Naive thymus-derived CD4-positive, alpha-beta T cell (primary cell): ENCODE measurements around the gene POLR2E. TPM values are rescaled to one million over a fixed set of nuclear protein-coding genes. Genes with fewer than 3 reads are reported as not detected.
"Not testable (repeated sequence)": the region's sequence is repeated elsewhere in the genome, so short reads cannot be mapped to it uniquely, and the experiment has no call there.

Experiments used
- ATAC-seq: fragments of 150-1000 bp; cut with Tn5 transposase; 2 replicates; pipeline ENCODE4 v1.10.0; 2021; ENCODE audit warnings: mild to moderate bottlenecking, moderate library complexity
- CTCF ChIA-PET: fragments of 350-600 bp; sonication (Branson Sonifier 250); formaldehyde crosslinking; loops from one replicate; lab custom pipeline; 2021; ENCODE audit warnings: antibody characterized with exemption; lab: Charles Lee
- POLR2A ChIA-PET: fragments of 350-600 bp; sonication (Branson Sonifier 250); formaldehyde crosslinking; loops from one replicate; lab custom pipeline; 2021; ENCODE audit warnings: antibody characterized with exemption, inconsistent platforms; lab: Charles Lee
- DNase-seq, 9 donors: peaks; one replicate each; pipeline versions ENCODE4 v3.0.0 to v3.0.0-alpha.2; 2020 to 2022; ENCODE audit warnings: mixed read lengths in 1 of 9
- H3K27ac ChIP-seq: one replicate; pipeline ENCODE4 v1.7.0; 2013; ENCODE audit warnings: mild to moderate bottlenecking, low read depth, low read length, moderate library complexity
- H3K27me3 ChIP-seq, 2 donors: one replicate each; pipeline ENCODE4 v1.7.0; 2013; ENCODE audit warnings: low read length in 2 of 2, mild to moderate bottlenecking in 2 of 2, moderate library complexity in 2 of 2; ENCODE audit not compliant: control insufficient read depth in 2 of 2, insufficient read depth in 2 of 2
- H3K36me3 ChIP-seq, 3 experiments: 1 replicate in 2 of 3; 2 replicates in 1 of 3; pipeline ENCODE4 v1.7.0; 2013; ENCODE audit warnings: low read length in 3 of 3, mild to moderate bottlenecking in 3 of 3, moderate library complexity in 1 of 3; ENCODE audit not compliant: insufficient read depth in 3 of 3, control insufficient read depth in 2 of 3
- H3K4me1 ChIP-seq, 2 donors: one replicate each; pipeline ENCODE4 v1.7.0; 2013; ENCODE audit warnings: low read length in 2 of 2, mild to moderate bottlenecking in 2 of 2, moderate library complexity in 1 of 2; ENCODE audit not compliant: control insufficient read depth in 2 of 2, insufficient read depth in 2 of 2
- H3K4me3 ChIP-seq: 2 replicates; pipeline ENCODE4 v1.7.0; 2013; ENCODE audit warnings: mild to moderate bottlenecking, low read length
- H3K9me3 ChIP-seq, 3 experiments: 1 replicate in 2 of 3; 2 replicates in 1 of 3; pipeline ENCODE4 v1.7.0; 2013; ENCODE audit warnings: low read length in 3 of 3; ENCODE audit not compliant: control insufficient read depth in 2 of 3
- H3K27ac Mint-ChIP-seq, 9 donors: one replicate each; pipeline ENCODE4 v1.8.0; 2020 to 2022; ENCODE audit warnings: mixed read lengths in 9 of 9, mild to moderate bottlenecking in 8 of 9, moderate library complexity in 5 of 9, inconsistent platforms in 2 of 9
- H3K27me3 Mint-ChIP-seq, 5 donors: one replicate each; pipeline ENCODE4 v1.8.0; 2021 to 2022; ENCODE audit warnings: mixed read lengths in 5 of 5, mild to moderate bottlenecking in 1 of 5
- H3K36me3 Mint-ChIP-seq, 5 donors: one replicate each; pipeline ENCODE4 v1.8.0; 2020 to 2022; ENCODE audit warnings: mixed read lengths in 5 of 5, mild to moderate bottlenecking in 3 of 5, inconsistent platforms in 1 of 5
- H3K4me1 Mint-ChIP-seq, 7 donors: one replicate each; pipeline ENCODE4 v1.8.0; 2020 to 2022; ENCODE audit warnings: mixed read lengths in 7 of 7, mild to moderate bottlenecking in 3 of 7, inconsistent platforms in 1 of 7
- H3K4me3 Mint-ChIP-seq, 10 donors: one replicate each; pipeline ENCODE4 v1.8.0; 2020 to 2022; ENCODE audit warnings: mild to moderate bottlenecking in 10 of 10, mixed read lengths in 10 of 10, moderate library complexity in 6 of 10, inconsistent platforms in 2 of 10
- H3K9me3 Mint-ChIP-seq, 11 donors: one replicate each; pipeline ENCODE4 v1.8.0; 2020 to 2022; ENCODE audit warnings: mixed read lengths in 11 of 11, mild to moderate bottlenecking in 4 of 11, inconsistent platforms in 1 of 11, moderate library complexity in 1 of 11
- intact Hi-C, 2 donors: fragments of 100-400 bp; cut with micrococcal nuclease; formaldehyde crosslinking; loops; one replicate each; pipeline ENCODE4 v1.15.1; 2023
- polyA plus RNA-seq, 2 donors: library from polyadenylated mRNA; unstranded; fragments of 300-500 nt; fragmentation: Illumina TruSeq; gene quantifications; one replicate each; pipeline ENCODE4 v1.2.3, GENCODE V29; 2021
- total RNA-seq, 6 experiments: library from RNA in 5 of 6; stranded (reverse) in 5 of 6; gene quantifications; 1 replicate in 5 of 6; 2 replicates in 1 of 6; pipeline ENCODE4 v1.2.3 and lab custom pipeline; 2021 to 2026

Gene POLR2E
- total and polyA plus RNA-seq, 7 experiments from 2014 or later: 75.3 to 179 (median 82.8) TPM

DNA sequence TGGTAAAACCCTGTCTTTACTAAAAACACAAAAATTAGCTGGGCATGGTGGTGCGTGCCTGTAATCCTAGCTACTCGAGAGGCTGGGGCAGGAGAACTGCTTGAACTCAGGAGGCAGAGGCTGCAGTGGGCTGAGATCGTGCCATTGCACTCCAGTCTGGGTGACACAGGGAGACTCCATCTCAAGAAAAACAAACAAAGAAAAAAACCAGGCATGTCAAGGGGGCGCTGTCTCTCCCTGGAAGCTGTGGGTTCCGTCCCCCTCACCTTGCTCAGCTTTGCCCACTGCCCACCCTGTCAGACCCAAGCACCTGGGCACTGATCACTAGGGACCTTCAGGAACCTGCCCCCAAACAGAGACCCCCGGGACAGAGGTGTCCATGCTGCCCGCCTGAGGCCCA is 33.9 kb upstream of the POLR2E start:
- H3K27me3 Mint-ChIP-seq, intact Hi-C loops, H3K9me3 Mint-ChIP-seq, ATAC-seq, H3K36me3 Mint-ChIP-seq, H3K4me3 ChIP-seq, H3K27me3 ChIP-seq, H3K9me3 ChIP-seq, DNase-seq: not testable (repeated sequence)
- peaks cover 8 to 39% (median 26%) of the 10 kb centered on the region in 7 donors for H3K4me1 Mint-ChIP-seq
- peak overlapping the region; percentile 98 for H3K27ac ChIP-seq
- H3K4me3 Mint-ChIP-seq: peak overlapping the region in 6 of 10 donors; percentile 16 to 83 (median 56)
- H3K36me3 ChIP-seq: peaks cover 11 to 46% (median 14%) of the 10 kb centered on the region in 3 experiments
- ChIA-PET POLR2A (interaction anchor here (0.7 to 2.9 kb wide), 7 partner anchors 16 to 110 kb away, joined by 3 to 8 read pairs (median 5); partner anchors contain the start of genes GPX4, POLR2E and SBNO2), CTCF (interaction anchor here (0.6 to 2.9 kb wide), 3 partner anchors 16 to 279 kb away, joined by 3 to 7 read pairs (median 4); no protein-coding TSS in a partner anchor)
- peak overlapping the region in 7 of 9 donors; percentile 10 to 92 (median 62) for H3K27ac Mint-ChIP-seq
- peaks cover 23 to 35% of the 10 kb centered on the region in 2 donors for H3K4me1 ChIP-seq

GRCh38 chr19:1128106-1128505 is 32.9 kb upstream of the POLR2E start:
- ATAC-seq (no peak), DNase-seq (no peak)
- H3K36me3 ChIP-seq: peaks cover 11 to 56% (median 18%) of the 10 kb centered on the region in 3 experiments
- no peaks in the 10 kb centered on the region for H3K9me3 ChIP-seq
- no peak overlapping the region for H3K4me3 ChIP-seq
- Mint-ChIP-seq H3K27ac (peak overlapping the region in 3 of 9 donors; percentile 43 to 72 (median 59)), H3K9me3 (no peaks in the 10 kb centered on the region), H3K27me3 (no peaks in the 10 kb centered on the region), H3K4me3 (no peak overlapping the region), H3K4me1 (peaks cover 8 to 33% (median 21%) of the 10 kb centered on the region in 7 donors), H3K36me3 (peaks cover 0 to 4% (median 0%) of the 10 kb centered on the region in 5 donors)
- CTCF ChIA-PET: interaction anchor here (0.6 to 0.7 kb wide), 2 partner anchors 28 to 72 kb away, joined by 3 read pairs; no protein-coding TSS in a partner anchor
- POLR2A ChIA-PET: interaction anchor here (0.5 to 1.9 kb wide), 3 partner anchors 10 to 64 kb away, joined by 5 to 6 read pairs (median 5); partner anchors contain the start of gene GPX4
- H3K4me1 ChIP-seq: peaks cover 16 to 27% of the 10 kb centered on the region in 2 donors
- intact Hi-C loops: no loop called here
- no peaks in the 10 kb centered on the region for H3K27me3 ChIP-seq
- no peak overlapping the region for H3K27ac ChIP-seq

DNA sequence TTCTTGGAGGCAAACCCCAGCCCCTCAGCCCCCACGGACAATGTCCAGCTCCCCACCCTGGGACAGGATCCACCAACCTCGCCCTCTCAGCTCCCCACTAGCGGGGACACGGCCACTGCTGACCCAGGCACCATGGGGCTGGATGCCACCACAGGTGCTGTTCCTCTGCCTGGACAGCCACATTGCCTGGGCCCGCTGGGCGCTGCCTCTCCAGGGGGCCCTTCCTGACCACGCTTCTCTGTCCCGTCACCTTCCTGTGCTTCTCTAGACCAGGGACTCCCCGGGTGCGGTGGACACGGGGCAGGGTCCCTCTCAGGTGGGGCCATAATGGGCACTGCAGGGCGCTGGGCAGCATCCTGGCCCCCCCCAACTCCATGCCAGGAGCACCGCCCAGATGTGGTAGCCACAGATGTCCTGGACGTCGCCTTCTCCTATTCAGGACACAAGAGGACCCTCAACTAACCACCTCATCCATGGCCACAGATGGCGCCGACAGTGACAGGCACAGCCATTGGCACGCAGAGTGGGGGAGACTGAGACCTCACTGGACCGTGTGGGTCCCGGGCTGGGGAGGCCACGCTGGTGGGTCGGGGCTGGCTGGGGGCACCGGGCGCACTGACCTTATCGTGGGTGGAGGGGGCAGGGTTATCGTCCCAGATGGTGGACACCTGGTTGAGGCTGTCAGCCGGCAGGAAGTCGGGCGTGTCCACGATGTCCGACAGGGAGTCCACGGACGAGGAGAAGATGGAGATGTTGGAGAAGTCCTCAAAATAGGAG is 32.0 kb upstream of the POLR2E start:
- CTCF ChIA-PET: no interaction called here

DNA sequence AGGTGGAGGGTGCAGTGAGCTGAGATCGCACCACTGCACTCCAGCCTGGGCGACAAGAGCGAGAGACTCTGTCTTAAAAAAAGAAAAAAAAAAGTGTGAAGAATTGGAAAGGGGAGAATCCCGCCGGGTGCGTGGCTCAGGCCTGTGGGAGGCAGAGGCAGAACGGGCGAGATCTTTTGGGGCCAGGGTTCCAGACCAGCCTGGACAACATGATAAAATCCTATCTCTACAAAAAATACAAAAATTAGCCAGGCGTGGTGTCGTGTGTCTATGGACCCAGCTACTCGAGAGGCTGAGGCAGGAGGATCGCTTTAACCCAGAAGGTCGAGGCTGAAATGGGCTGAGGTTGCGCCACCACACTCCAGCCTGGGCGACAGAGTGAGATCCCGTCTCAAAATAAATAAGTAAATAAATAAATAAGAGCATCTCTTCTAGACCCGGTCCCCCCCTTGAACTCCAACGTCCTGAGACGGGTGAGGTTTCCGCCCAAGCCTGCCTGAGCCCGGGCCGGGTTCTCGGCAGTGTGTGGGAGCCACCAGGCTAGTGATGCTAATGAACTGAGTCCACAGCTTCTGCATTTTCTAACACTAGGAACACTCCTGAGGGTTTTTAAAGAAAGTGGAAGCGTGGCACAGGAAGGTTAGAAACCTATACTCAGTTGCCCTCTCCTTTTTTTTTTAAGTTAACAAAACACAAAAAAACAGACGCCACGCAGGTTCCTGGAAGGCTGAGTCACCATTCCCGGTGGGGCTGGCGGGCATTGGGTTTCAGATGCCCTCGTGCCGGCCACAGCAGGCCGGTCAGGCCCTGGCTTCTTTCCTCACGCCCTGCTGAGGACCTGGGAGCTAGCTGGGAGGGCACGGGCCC is 30.7 kb upstream of the POLR2E start:
- Mint-ChIP-seq H3K4me1 (peaks cover 4 to 32% (median 20%) of the 10 kb centered on the region in 7 donors), H3K27ac (peak overlapping the region in 1 of 9 donors; percentile 68), H3K27me3 (no peaks in the 10 kb centered on the region), H3K9me3 (no peaks in the 10 kb centered on the region), H3K4me3 (peak overlapping the region in 1 of 10 donors; percentile 33), H3K36me3 (peaks cover 0 to 13% (median 0%) of the 10 kb centered on the region in 5 donors)
- Histone ChIP-seq H3K36me3 (peaks cover 17 to 71% (median 30%) of the 10 kb centered on the region in 3 experiments), H3K27ac (no peak overlapping the region), H3K27me3 (no peaks in the 10 kb centered on the region), H3K4me3 (no peak overlapping the region), H3K9me3 (no peaks in the 10 kb centered on the region), H3K4me1 (peaks cover 10 to 19% of the 10 kb centered on the region in 2 donors)
- intact Hi-C loops: no loop called here
- no peak for DNase-seq
- CTCF ChIA-PET: no interaction called here
- POLR2A ChIA-PET: no interaction called here
- ATAC-seq: no peak

More for the DNA sequence above, 32.0 kb upstream of the POLR2E start:
- Mint-ChIP-seq H3K4me3 (peak overlapping the region in 1 of 10 donors; percentile 51), H3K27ac (peak overlapping the region in 2 of 9 donors; percentile 43 to 59), H3K27me3 (no peaks in the 10 kb centered on the region), H3K36me3 (peaks cover 0 to 7% (median 0%) of the 10 kb centered on the region in 5 donors), H3K9me3 (no peaks in the 10 kb centered on the region), H3K4me1 (peaks cover 6 to 33% (median 21%) of the 10 kb centered on the region in 7 donors)
- Histone ChIP-seq H3K27me3 (no peaks in the 10 kb centered on the region), H3K36me3 (peaks cover 11 to 65% (median 22%) of the 10 kb centered on the region in 3 experiments), H3K4me3 (no peak overlapping the region), H3K9me3 (no peaks in the 10 kb centered on the region), H3K27ac (no peak overlapping the region), H3K4me1 (peaks cover 14 to 19% of the 10 kb centered on the region in 2 donors)
- intact Hi-C loops: no loop called here
- POLR2A ChIA-PET: no interaction called here
- ATAC-seq (no peak), DNase-seq (no peak)

- Histone ChIP-seq H3K36me3 (peaks cover 17 to 88% (median 30%) of the 10 kb centered on the region in 3 experiments), H3K27ac (no peak overlapping the region), H3K4me1 (peaks cover 0 to 3% of the 10 kb centered on the region in 2 donors), H3K27me3 (no peaks in the 10 kb centered on the region), H3K9me3 (no peaks in the 10 kb centered on the region), H3K4me3 (no peak overlapping the region)
- POLR2A ChIA-PET: interaction anchor here (1.2 kb wide), 1 partner anchor 16 kb away, joined by 3 read pairs; no protein-coding TSS in a partner anchor
- intact Hi-C loops: no loop called here
- Mint-ChIP-seq H3K4me1 (peaks cover 0 to 14% (median 7%) of the 10 kb centered on the region in 7 donors), H3K27me3 (no peaks in the 10 kb centered on the region), H3K4me3 (no peak overlapping the region), H3K9me3 (no peaks in the 10 kb centered on the region), H3K27ac (no peak overlapping the region), H3K36me3 (peaks cover 0 to 13% (median 0%) of the 10 kb centered on the region in 5 donors)
- CTCF ChIA-PET: interaction anchor here (0.5 to 1.8 kb wide), 4 partner anchors 10 to 81 kb away, joined by 3 to 4 read pairs (median 4); no protein-coding TSS in a partner anchor
- ATAC-seq (no peak), DNase-seq (no peak)
Measured at GRCh38 chr19:1123885-1124677, 28.9 kb upstream of the POLR2E start.
